ENCODE data around the gene CEP44. TPM values are rescaled to one million over a fixed set of nuclear protein-coding genes. Genes with fewer than 3 reads are reported as not detected.

Gene CEP44
- total RNA-seq, 1 experiment from 2014 or later, result 8.4 TPM

DNA sequence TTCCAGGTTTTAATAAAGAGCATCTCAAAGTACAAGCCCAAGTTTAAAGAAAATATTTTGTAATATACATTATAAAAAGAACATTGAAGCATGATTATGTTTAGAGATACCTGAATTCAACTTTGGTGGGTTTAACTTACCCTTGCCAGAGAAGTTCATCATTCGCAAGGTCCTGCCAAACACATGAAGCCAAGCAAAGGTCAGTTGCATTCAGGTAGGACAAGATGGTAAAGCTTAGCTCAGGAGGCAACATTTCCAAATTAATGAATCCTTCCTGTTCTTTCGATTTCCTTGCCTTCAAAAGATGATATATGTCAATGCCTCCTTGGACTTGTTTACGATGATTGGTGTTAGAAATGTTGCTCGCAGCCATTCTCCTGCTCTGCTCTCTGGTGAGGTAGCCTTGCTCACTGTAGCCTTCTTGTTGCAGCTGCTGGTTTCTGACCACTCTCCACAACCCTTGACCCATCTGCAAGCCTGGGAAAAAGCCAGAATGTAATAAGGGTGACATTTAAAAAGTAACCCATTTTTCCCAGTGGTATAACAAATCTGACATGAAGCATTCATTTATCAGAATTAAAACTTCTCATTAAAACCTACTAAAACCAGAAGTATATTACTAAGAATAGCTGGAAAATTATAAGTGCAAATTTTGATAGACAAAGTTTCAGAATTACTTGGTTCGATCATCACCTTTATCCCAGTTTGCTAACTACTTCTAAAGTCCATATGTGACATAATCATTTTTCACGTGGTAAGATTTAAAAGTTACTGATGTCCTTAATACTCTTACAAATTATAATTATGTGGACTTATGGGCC, 20.9 kb upstream of the CEP44 start:
- ChIA-PET CTCF (no interaction called here), POLR2A (ENCODE audit: unreplicated experiment) (no interaction called here)
- no peak overlapping the region for H3K4me2 ChIP-seq (ENCODE audit: low read length)
- no peak overlapping the region for H2AFZ ChIP-seq (ENCODE audit: low read length)
- ATAC-seq, result no peak
- no peak for DNase-seq
- TF ChIP-seq, protein P1, sequence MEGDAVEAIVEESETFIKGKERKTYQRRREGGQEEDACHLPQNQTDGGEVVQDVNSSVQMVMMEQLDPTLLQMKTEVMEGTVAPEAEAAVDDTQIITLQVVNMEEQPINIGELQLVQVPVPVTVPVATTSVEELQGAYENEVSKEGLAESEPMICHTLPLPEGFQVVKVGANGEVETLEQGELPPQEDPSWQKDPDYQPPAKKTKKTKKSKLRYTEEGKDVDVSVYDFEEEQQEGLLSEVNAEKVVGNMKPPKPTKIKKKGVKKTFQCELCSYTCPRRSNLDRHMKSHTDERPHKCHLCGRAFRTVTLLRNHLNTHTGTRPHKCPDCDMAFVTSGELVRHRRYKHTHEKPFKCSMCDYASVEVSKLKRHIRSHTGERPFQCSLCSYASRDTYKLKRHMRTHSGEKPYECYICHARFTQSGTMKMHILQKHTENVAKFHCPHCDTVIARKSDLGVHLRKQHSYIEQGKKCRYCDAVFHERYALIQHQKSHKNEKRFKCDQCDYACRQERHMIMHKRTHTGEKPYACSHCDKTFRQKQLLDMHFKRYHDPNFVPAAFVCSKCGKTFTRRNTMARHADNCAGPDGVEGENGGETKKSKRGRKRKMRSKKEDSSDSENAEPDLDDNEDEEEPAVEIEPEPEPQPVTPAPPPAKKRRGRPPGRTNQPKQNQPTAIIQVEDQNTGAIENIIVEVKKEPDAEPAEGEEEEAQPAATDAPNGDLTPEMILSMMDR (conservative IDR thresholded peaks at IDR 0.05; ENCODE audit: low read depth, low read length), result no peak
- no peak for TF ChIP-seq EZH2phosphoT487 (IDR thresholded peaks at IDR 0.05; ENCODE audit: borderline replicate concordance, low read length)
- no peak for TF ChIP-seq EZH2 (IDR thresholded peaks at IDR 0.05; ENCODE audit: low read length, unreplicated experiment)
- H4K20me1 ChIP-seq (ENCODE audit: low read length), result no peaks in the 10 kb centered on the region
- H3K9me2 ChIP-seq (replicated peaks; ENCODE audit: low read length), result no peaks in the 10 kb centered on the region
- H3K9me3 ChIP-seq (ENCODE audit: low read length), result no peaks in the 10 kb centered on the region
- intact Hi-C loops (cut with micrococcal nuclease), result no loop called here
- H3K36me3 ChIP-seq (ENCODE audit: low read depth, low read length), result no peaks in the 10 kb centered on the region
- H3K27ac ChIP-seq (ENCODE audit: low read length), result no peak overlapping the region
- no peak overlapping the region for H3K4me3 ChIP-seq (ENCODE audit: low read length)
- H3K9ac ChIP-seq (ENCODE audit: low read length), result no peak overlapping the region
- no TSS peak for BruUV-seq (replicated peaks)
- H3F3A ChIP-seq (ENCODE audit: low read length, unreplicated experiment), result no peaks in the 10 kb centered on the region
- H3K4me1 ChIP-seq (ENCODE audit: insufficient read depth, low read length), result no peaks in the 10 kb centered on the region
- no peaks in the 10 kb centered on the region for H3K79me2 ChIP-seq (ENCODE audit: low read length)
- no peaks in the 10 kb centered on the region for H3K27me3 ChIP-seq (ENCODE audit: low read length)

DNA sequence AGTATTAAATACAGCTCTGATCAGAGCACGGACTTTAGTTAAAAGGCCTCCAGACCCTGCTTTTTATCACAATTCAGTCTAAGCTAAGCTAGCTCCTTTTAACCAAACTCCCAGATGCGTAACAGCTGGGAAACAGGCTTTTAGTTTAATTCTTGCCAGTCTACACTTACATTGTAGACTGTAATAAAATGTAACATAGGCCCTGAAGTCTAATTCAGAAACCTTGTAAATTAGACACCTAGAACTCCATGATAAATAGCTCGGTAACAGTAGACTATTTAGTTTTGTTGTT, 20.3 kb upstream of the CEP44 start:
- TF ChIP-seq EZH2phosphoT487 (IDR thresholded peaks at IDR 0.05; ENCODE audit: borderline replicate concordance, low read length) (no peak), EZH2 (IDR thresholded peaks at IDR 0.05; ENCODE audit: low read length, unreplicated experiment) (no peak)
- TF ChIP-seq, protein P1 (conservative IDR thresholded peaks at IDR 0.05; ENCODE audit: low read depth, low read length), result no peak
- intact Hi-C loops (cut with micrococcal nuclease), result no loop called here
- H3K9me2 ChIP-seq (replicated peaks; ENCODE audit: low read length), result no peaks in the 10 kb centered on the region
- ChIA-PET CTCF (no interaction called here), POLR2A (ENCODE audit: unreplicated experiment) (no interaction called here)
- no peak overlapping the region for H2AFZ ChIP-seq (ENCODE audit: low read length)
- no peak overlapping the region for H3K4me2 ChIP-seq (ENCODE audit: low read length)
- no TSS peak for BruUV-seq (replicated peaks)
- H3K27me3 ChIP-seq (ENCODE audit: low read length), result no peaks in the 10 kb centered on the region
- H3K27ac ChIP-seq (ENCODE audit: low read length), result no peak overlapping the region
- H4K20me1 ChIP-seq (ENCODE audit: low read length), result no peaks in the 10 kb centered on the region
- no peak overlapping the region for H3K9ac ChIP-seq (ENCODE audit: low read length)
- no peaks in the 10 kb centered on the region for H3K36me3 ChIP-seq (ENCODE audit: low read depth, low read length)
- no peak overlapping the region for H3K4me3 ChIP-seq (ENCODE audit: low read length)
- H3K9me3 ChIP-seq (ENCODE audit: low read length), result no peaks in the 10 kb centered on the region
- no peaks in the 10 kb centered on the region for H3F3A ChIP-seq (ENCODE audit: low read length, unreplicated experiment)
- DNase-seq (no peak), ATAC-seq (no peak)
- H3K79me2 ChIP-seq (ENCODE audit: low read length), result no peaks in the 10 kb centered on the region
- H3K4me1 ChIP-seq (ENCODE audit: insufficient read depth, low read length), result no peaks in the 10 kb centered on the region

DNA sequence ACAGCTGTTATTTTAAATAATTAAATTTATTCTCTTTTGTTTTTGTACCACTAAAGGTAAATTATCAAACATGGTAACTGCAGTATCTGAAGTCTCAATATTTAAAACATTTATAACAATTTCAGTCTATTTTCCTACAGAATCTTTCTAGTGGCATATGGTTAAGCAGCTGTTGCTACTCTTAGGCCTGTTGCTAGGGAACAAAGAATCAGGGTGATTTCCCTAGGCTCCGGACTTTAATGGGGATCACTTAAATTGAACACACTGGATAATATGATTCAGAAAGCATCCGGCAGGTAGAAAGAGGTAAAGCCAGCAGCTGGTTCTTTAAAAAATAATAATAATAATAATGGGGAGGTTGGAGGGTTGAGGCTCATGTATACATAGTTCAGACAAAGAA, 17.8 kb upstream of the CEP44 start:
- H3K27me3 ChIP-seq (ENCODE audit: low read length), result no peaks in the 10 kb centered on the region
- ChIA-PET POLR2A (ENCODE audit: unreplicated experiment) (no interaction called here), CTCF (no interaction called here)
- no peaks in the 10 kb centered on the region for H3K4me1 ChIP-seq (ENCODE audit: insufficient read depth, low read length)
- no peak overlapping the region for H3K4me2 ChIP-seq (ENCODE audit: low read length)
- no peaks in the 10 kb centered on the region for H3K9me2 ChIP-seq (replicated peaks; ENCODE audit: low read length)
- H4K20me1 ChIP-seq (ENCODE audit: low read length), result no peaks in the 10 kb centered on the region
- no peak overlapping the region for H3K27ac ChIP-seq (ENCODE audit: low read length)
- ATAC-seq (no peak), DNase-seq (no peak)
- TF ChIP-seq EZH2phosphoT487 (IDR thresholded peaks at IDR 0.05; ENCODE audit: borderline replicate concordance, low read length), result no peak
- no peak for TF ChIP-seq EZH2 (IDR thresholded peaks at IDR 0.05; ENCODE audit: low read length, unreplicated experiment)
- TF ChIP-seq, protein P1 (conservative IDR thresholded peaks at IDR 0.05; ENCODE audit: low read depth, low read length), result no peak
- H3K79me2 ChIP-seq (ENCODE audit: low read length), result no peaks in the 10 kb centered on the region
- no peaks in the 10 kb centered on the region for H3K9me3 ChIP-seq (ENCODE audit: low read length)
- BruUV-seq (replicated peaks), result no TSS peak
- H3K4me3 ChIP-seq (ENCODE audit: low read length), result no peak overlapping the region
- H3K36me3 ChIP-seq (ENCODE audit: low read depth, low read length), result no peaks in the 10 kb centered on the region
- no peak overlapping the region for H2AFZ ChIP-seq (ENCODE audit: low read length)
- no peak overlapping the region for H3K9ac ChIP-seq (ENCODE audit: low read length)
- H3F3A ChIP-seq (ENCODE audit: low read length, unreplicated experiment), result no peaks in the 10 kb centered on the region
- intact Hi-C loops (cut with micrococcal nuclease), result no loop called here
